ENCODE results near the gene PRDM15.

- TF ChIP-seq CTCF (conservative IDR thresholded peaks at IDR 0.05 in 1 of 2, IDR thresholded peaks at IDR 0.05 in 1 of 2; ENCODE audit: extremely low read depth in 1 of 2, insufficient read depth in 1 of 2, low read depth in 1 of 2, low read length in 2 of 2) (no peak), EZH2 (IDR thresholded peaks at IDR 0.05; ENCODE audit: borderline replicate concordance, low read length) (no peak)
Observed at GRCh38 chr21:41780337-41781049, 98.7 kb downstream of the PRDM15 start.

All from mammary epithelial cell (primary cell).